HG03571 (cell line): ENCODE data around the gene AREL1.

Experiments
- ATAC-seq: cut with Tn5 transposase; IDR thresholded peaks from one replicate; pipeline ENCODE4 v1.9.1; 2021; ENCODE audit not compliant: unreplicated experiment

AREL1 gene

GRCh38 chr14:74613211-74613914, 99.5 kb downstream of the AREL1 start:
- no peak for ATAC-seq

GRCh38 chr14:74612350-74613021, 100.4 kb downstream of the AREL1 start:
- peak; percentile 57 for ATAC-seq

GRCh38 chr14:74611650-74612349, 101.1 kb downstream of the AREL1 start, which contains the start of gene LTBP2:
TSS of gene LTBP2 (minus strand) at chr14:74612237. CDS start at chr14:74611944, 293 bp downstream.
- ATAC-seq, result no peak
